AG09319 (cell line): ENCODE data around the gene NNMT.

ENCODE experiments used
- DNase-seq: peaks from one replicate; pipeline ENCODE4 v3.0.0-alpha.2; 2010; ENCODE audit warnings: low read depth; ENCODE audit errors: extremely low read depth
- CTCF ChIP-seq: IDR thresholded peaks from 2 replicates; pipeline ENCODE4 v1.5.1; 2011; ENCODE audit warnings: low read depth, mild to moderate bottlenecking, inconsistent platforms, low read length, moderate library complexity

Gene NNMT

GRCh38 chr11:114253771-114254170 lies 42.4 kb upstream of the NNMT start:
- DNase-seq, result no peak
- TF ChIP-seq CTCF, result no peak

GRCh38 chr11:114254571-114255146 lies 41.5 kb upstream of the NNMT start:
- no peak for DNase-seq
- no peak for TF ChIP-seq CTCF

GRCh38 chr11:114255289-114255688 lies 40.9 kb upstream of the NNMT start:
- no peak for DNase-seq
- TF ChIP-seq CTCF, result no peak

- no peak for DNase-seq
These were observed 39.8 kb upstream of the NNMT start for GRCh38 chr11:114256176-114256966.

GRCh38 chr11:114256967-114257286 lies 39.3 kb upstream of the NNMT start:
- no peak for TF ChIP-seq CTCF
- DNase-seq, result no peak

More at GRCh38 chr11:114256176-114256966, 39.8 kb upstream of the NNMT start:
- TF ChIP-seq CTCF, result no peak

- DNase-seq, result no peak
- TF ChIP-seq CTCF, result no peak
These were observed 38.3 kb upstream of the NNMT start for GRCh38 chr11:114257621-114258558.

GRCh38 chr11:114258696-114259095 lies 37.5 kb upstream of the NNMT start:
- no peak for DNase-seq
- TF ChIP-seq CTCF, result no peak
